ENCODE results near the gene HDGF. TPM values are rescaled to one million over a fixed set of nuclear protein-coding genes. Genes with fewer than 3 reads are reported as not detected.

Gene HDGF
- total RNA-seq, 2 experiments from 2014 or later: 60.8 TPM

DNA sequence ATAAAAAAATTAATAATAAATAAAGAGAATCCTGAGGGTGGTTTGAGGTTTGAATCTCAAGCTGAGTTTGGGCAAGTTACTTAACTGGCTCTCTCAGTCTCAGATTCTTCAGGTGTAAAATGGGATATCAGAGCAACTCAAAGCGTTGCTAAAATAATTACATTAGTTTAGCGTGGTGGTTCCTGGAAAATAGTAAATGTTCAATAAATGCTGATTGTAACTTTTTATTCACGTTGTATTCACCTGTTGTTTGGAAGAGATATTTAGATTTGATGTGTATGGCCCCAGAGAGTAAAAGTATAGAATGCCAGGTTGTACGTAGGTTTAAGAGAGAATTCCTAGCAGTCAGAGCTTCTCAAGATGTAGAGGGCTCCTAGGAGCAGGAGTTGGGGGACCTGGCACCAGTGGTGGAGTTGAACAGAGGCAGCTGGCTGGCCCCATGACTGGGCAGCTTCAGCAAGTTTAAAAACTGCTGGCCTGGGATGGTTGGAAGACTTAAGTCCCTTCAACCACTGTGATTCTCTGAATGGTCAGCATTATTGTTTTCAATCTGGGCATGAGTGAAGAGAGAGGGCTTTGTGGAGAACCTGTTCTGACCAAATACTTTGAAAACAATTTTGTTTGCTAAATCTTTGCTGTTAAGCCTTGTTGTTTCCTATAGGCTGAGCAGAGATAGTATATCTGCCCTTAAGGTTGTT, 38.3 kb upstream of the HDGF start:
- Mint-ChIP-seq H3K27me3 (no peaks in the 10 kb centered on the region), H3K4me1 (ENCODE audit: low read depth) (no peaks in the 10 kb centered on the region), H3K27ac (no peak overlapping the region), H3K9me3 (no peaks in the 10 kb centered on the region), H3K36me3 (ENCODE audit: low read depth) (peaks cover 80% of the 10 kb centered on the region), H3K4me3 (no peak overlapping the region)
- POLR2A ChIA-PET: no interaction called here
- CTCF ChIA-PET: no interaction called here
- Histone ChIP-seq H3K27ac (ENCODE audit: low read depth in 1 of 2, low read length in 2 of 2) (no peak overlapping the region), H3K9me3 (ENCODE audit: control insufficient read depth in 1 of 2, insufficient read depth in 1 of 2, low read length in 2 of 2) (no peaks in the 10 kb centered on the region), H3K4me3 (ENCODE audit: low read length) (no peak overlapping the region), H3K4me1 (ENCODE audit: insufficient read depth, low read length) (peaks cover 2% of the 10 kb centered on the region), H3K27me3 (ENCODE audit: control insufficient read depth in 1 of 2, insufficient read depth in 2 of 2, low read length in 2 of 2) (no peaks in the 10 kb centered on the region), H3K36me3 (ENCODE audit: insufficient read depth, low read length) (peaks cover 72% of the 10 kb centered on the region)
- DNase-seq: no peak
- ATAC-seq (ENCODE audit: poor library complexity): no peak
- intact Hi-C loops (cut with DNase I, micrococcal nuclease): no loop called here
- TF ChIP-seq, protein P1, sequence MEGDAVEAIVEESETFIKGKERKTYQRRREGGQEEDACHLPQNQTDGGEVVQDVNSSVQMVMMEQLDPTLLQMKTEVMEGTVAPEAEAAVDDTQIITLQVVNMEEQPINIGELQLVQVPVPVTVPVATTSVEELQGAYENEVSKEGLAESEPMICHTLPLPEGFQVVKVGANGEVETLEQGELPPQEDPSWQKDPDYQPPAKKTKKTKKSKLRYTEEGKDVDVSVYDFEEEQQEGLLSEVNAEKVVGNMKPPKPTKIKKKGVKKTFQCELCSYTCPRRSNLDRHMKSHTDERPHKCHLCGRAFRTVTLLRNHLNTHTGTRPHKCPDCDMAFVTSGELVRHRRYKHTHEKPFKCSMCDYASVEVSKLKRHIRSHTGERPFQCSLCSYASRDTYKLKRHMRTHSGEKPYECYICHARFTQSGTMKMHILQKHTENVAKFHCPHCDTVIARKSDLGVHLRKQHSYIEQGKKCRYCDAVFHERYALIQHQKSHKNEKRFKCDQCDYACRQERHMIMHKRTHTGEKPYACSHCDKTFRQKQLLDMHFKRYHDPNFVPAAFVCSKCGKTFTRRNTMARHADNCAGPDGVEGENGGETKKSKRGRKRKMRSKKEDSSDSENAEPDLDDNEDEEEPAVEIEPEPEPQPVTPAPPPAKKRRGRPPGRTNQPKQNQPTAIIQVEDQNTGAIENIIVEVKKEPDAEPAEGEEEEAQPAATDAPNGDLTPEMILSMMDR (IDR thresholded peaks at IDR 0.05): no peak

DNA sequence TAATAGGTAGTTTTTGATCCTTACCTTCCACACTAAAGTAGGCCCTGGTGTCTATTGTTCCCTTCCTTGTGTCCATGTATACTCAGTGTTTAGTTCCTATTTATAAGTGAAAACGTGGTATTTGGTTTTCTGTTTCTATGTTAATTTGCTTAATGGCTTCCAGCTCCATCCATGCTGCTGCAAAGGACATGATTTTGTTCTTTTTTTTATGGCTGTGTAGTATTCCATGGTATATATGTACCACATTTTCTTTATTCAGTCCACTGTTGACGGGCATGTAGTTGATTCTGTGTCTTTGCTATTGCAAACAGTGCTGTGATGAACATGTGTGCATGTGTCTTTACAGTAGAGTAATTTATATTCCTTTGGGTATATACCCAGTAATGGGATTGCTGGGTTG, 36.7 kb upstream of the HDGF start:
- Mint-ChIP-seq H3K27ac (no peak overlapping the region), H3K36me3 (ENCODE audit: low read depth) (peaks cover 78% of the 10 kb centered on the region), H3K27me3 (no peaks in the 10 kb centered on the region), H3K9me3 (no peaks in the 10 kb centered on the region), H3K4me3 (no peak overlapping the region), H3K4me1 (ENCODE audit: low read depth) (no peaks in the 10 kb centered on the region)
- H3K36me3 ChIP-seq (ENCODE audit: insufficient read depth, low read length): peaks cover 71% of the 10 kb centered on the region
- H3K27me3 ChIP-seq (ENCODE audit: control insufficient read depth in 1 of 2, insufficient read depth in 2 of 2, low read length in 2 of 2): no peaks in the 10 kb centered on the region
- ATAC-seq (ENCODE audit: poor library complexity): no peak
- intact Hi-C loops (cut with DNase I, micrococcal nuclease): no loop called here
- H3K4me1 ChIP-seq (ENCODE audit: insufficient read depth, low read length): peaks cover 2% of the 10 kb centered on the region
- no peaks in the 10 kb centered on the region for H3K9me3 ChIP-seq (ENCODE audit: control insufficient read depth in 1 of 2, insufficient read depth in 1 of 2, low read length in 2 of 2)
- DNase-seq: no peak
- no peak overlapping the region for H3K27ac ChIP-seq (ENCODE audit: low read depth in 1 of 2, low read length in 2 of 2)
- POLR2A ChIA-PET: no interaction called here
- no peak overlapping the region for H3K4me3 ChIP-seq (ENCODE audit: low read length)
- TF ChIP-seq, protein P1 (IDR thresholded peaks at IDR 0.05): no peak
- CTCF ChIA-PET: interaction anchor here (1.0 kb wide), 1 partner anchor 72 kb away, joined by 4 read pairs; the partner anchor contains the start of gene NTRK1

DNA sequence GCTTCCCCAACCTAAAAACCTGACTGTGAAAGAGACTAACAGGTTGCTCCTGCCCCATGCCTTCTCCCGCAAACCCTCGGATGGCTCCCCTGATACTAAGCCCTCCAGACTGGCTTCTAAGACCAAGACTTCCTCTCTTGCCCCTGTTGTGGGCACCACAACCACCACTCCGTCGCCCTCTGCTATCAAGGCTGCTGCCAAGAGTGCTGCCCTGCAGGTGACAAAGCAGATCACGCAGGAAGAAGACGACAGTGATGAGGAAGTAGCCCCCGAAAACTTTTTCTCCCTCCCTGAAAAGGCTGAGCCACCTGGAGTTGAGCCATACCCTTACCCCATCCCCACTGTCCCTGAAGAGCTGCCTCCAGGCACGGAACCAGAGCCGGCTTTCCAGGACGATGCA, 35.2 kb upstream of the HDGF start:
- Histone ChIP-seq H3K27ac (ENCODE audit: low read depth in 1 of 2, low read length in 2 of 2) (no peak overlapping the region), H3K27me3 (ENCODE audit: control insufficient read depth in 1 of 2, insufficient read depth in 2 of 2, low read length in 2 of 2) (no peaks in the 10 kb centered on the region), H3K4me3 (ENCODE audit: low read length) (no peak overlapping the region), H3K4me1 (ENCODE audit: insufficient read depth, low read length) (peaks cover 2% of the 10 kb centered on the region), H3K36me3 (ENCODE audit: insufficient read depth, low read length) (peaks cover 71% of the 10 kb centered on the region), H3K9me3 (ENCODE audit: control insufficient read depth in 1 of 2, insufficient read depth in 1 of 2, low read length in 2 of 2) (no peaks in the 10 kb centered on the region)
- H3K4me3 Mint-ChIP-seq: no peak overlapping the region
- DNase-seq (no peak), ATAC-seq (ENCODE audit: poor library complexity) (no peak)
- H3K36me3 Mint-ChIP-seq (ENCODE audit: low read depth): peaks cover 78% of the 10 kb centered on the region
- CTCF ChIA-PET: no interaction called here
- H3K9me3 Mint-ChIP-seq: no peaks in the 10 kb centered on the region
- TF ChIP-seq, protein P1 (IDR thresholded peaks at IDR 0.05): no peak
- no peak overlapping the region for H3K27ac Mint-ChIP-seq
- POLR2A ChIA-PET: no interaction called here
- intact Hi-C loops (cut with DNase I, micrococcal nuclease): no loop called here
- H3K27me3 Mint-ChIP-seq: no peaks in the 10 kb centered on the region
- H3K4me1 Mint-ChIP-seq (ENCODE audit: low read depth): peaks cover 11% of the 10 kb centered on the region
